Nephron (organoid): Measurements from ENCODE around the gene SORCS2.

ENCODE experiments used
- H3K27ac Mint-ChIP-seq, 3 experiments: 2 replicates each; pipeline ENCODE4 v1.8.0; 2020; ENCODE audit warnings: mixed read lengths in 3 of 3, mild to moderate bottlenecking in 2 of 3, moderate library complexity in 1 of 3
- H3K27me3 Mint-ChIP-seq: 2 replicates; pipeline ENCODE4 v1.8.0; 2021; ENCODE audit warnings: low read depth, mild to moderate bottlenecking, moderate library complexity, mixed read lengths
- H3K36me3 Mint-ChIP-seq: 2 replicates; pipeline ENCODE4 v1.8.0; 2020; ENCODE audit warnings: low read depth, mixed read lengths
- H3K4me1 Mint-ChIP-seq: 2 replicates; pipeline ENCODE4 v1.8.0; 2020; ENCODE audit warnings: mixed read lengths
- H3K4me3 Mint-ChIP-seq, 3 experiments: 2 replicates each; pipeline ENCODE4 v1.8.0; 2020; ENCODE audit warnings: mild to moderate bottlenecking in 3 of 3, mixed read lengths in 3 of 3, moderate library complexity in 2 of 3
- H3K9me3 Mint-ChIP-seq: 2 replicates; pipeline ENCODE4 v1.8.0; 2020; ENCODE audit warnings: mixed read lengths
- CTCF ChIP-seq, 3 experiments: fragments of 200-600 bp; sonication (generic); IDR thresholded peaks; one replicate each; pipeline ENCODE4 v1.5.0; 2021; ENCODE audit warnings: antibody characterized with exemption in 3 of 3; ENCODE audit not compliant: unreplicated experiment in 3 of 3

The SORCS2 gene

GRCh38 chr4:7275067-7275466, 82.7 kb downstream of the SORCS2 start:
- Mint-ChIP-seq H3K27ac (peak overlapping the region in 1 of 3 experiments; percentile 84), H3K9me3 (peaks cover 4% of the 10 kb centered on the region), H3K36me3 (no peaks in the 10 kb centered on the region), H3K4me3 (no peak overlapping the region), H3K4me1 (peaks cover 54% of the 10 kb centered on the region), H3K27me3 (peaks cover 18% of the 10 kb centered on the region)
- TF ChIP-seq CTCF (IDR thresholded peaks at IDR 0.05; ENCODE audit: unreplicated experiment in 3 of 3): no peak

- H3K9me3 Mint-ChIP-seq: peaks cover 4% of the 10 kb centered on the region
- H3K27me3 Mint-ChIP-seq: peaks cover 18% of the 10 kb centered on the region
- no peak overlapping the region for H3K4me3 Mint-ChIP-seq
- peaks cover 58% of the 10 kb centered on the region for H3K4me1 Mint-ChIP-seq
- no peak for TF ChIP-seq CTCF (IDR thresholded peaks at IDR 0.05; ENCODE audit: unreplicated experiment in 3 of 3)
- no peaks in the 10 kb centered on the region for H3K36me3 Mint-ChIP-seq
- H3K27ac Mint-ChIP-seq: peak overlapping the region in 2 of 3 experiments; percentile 16 to 84
Observed at GRCh38 chr4:7275490-7276154, 83.3 kb downstream of the SORCS2 start.

GRCh38 chr4:7276515-7276914, 84.2 kb downstream of the SORCS2 start:
- peaks cover 67% of the 10 kb centered on the region for H3K4me1 Mint-ChIP-seq
- no peaks in the 10 kb centered on the region for H3K9me3 Mint-ChIP-seq
- peak overlapping the region; percentile 58 to 84 (median 81) for H3K27ac Mint-ChIP-seq
- H3K36me3 Mint-ChIP-seq: no peaks in the 10 kb centered on the region
- no peak for TF ChIP-seq CTCF (IDR thresholded peaks at IDR 0.05; ENCODE audit: unreplicated experiment in 3 of 3)
- H3K4me3 Mint-ChIP-seq: no peak overlapping the region
- peaks cover 19% of the 10 kb centered on the region for H3K27me3 Mint-ChIP-seq

- Mint-ChIP-seq H3K4me3 (no peak overlapping the region), H3K27ac (peak overlapping the region in 1 of 3 experiments; percentile 30), H3K36me3 (no peaks in the 10 kb centered on the region), H3K9me3 (no peaks in the 10 kb centered on the region), H3K4me1 (peaks cover 84% of the 10 kb centered on the region), H3K27me3 (peaks cover 23% of the 10 kb centered on the region)
- no peak for TF ChIP-seq CTCF (IDR thresholded peaks at IDR 0.05; ENCODE audit: unreplicated experiment in 3 of 3)
Observed at GRCh38 chr4:7278071-7278765, 85.9 kb downstream of the SORCS2 start.

GRCh38 chr4:7278981-7279380, 86.6 kb downstream of the SORCS2 start:
- Mint-ChIP-seq H3K27me3 (peaks cover 22% of the 10 kb centered on the region), H3K27ac (peak overlapping the region in 2 of 3 experiments; percentile 30 to 42), H3K4me1 (peaks cover 87% of the 10 kb centered on the region), H3K36me3 (no peaks in the 10 kb centered on the region), H3K9me3 (no peaks in the 10 kb centered on the region), H3K4me3 (peak overlapping the region in 1 of 3 experiments; percentile 6)
- no peak for TF ChIP-seq CTCF (IDR thresholded peaks at IDR 0.05; ENCODE audit: unreplicated experiment in 3 of 3)
